Measurements from ENCODE around the gene METAP1D. TPM values are rescaled to one million over a fixed set of nuclear protein-coding genes. Genes with fewer than 3 reads are reported as not detected.

Gene METAP1D
- total RNA-seq, 4 donors from 2014 or later: 2.1 to 5.9 (median 4.3) TPM

DNA sequence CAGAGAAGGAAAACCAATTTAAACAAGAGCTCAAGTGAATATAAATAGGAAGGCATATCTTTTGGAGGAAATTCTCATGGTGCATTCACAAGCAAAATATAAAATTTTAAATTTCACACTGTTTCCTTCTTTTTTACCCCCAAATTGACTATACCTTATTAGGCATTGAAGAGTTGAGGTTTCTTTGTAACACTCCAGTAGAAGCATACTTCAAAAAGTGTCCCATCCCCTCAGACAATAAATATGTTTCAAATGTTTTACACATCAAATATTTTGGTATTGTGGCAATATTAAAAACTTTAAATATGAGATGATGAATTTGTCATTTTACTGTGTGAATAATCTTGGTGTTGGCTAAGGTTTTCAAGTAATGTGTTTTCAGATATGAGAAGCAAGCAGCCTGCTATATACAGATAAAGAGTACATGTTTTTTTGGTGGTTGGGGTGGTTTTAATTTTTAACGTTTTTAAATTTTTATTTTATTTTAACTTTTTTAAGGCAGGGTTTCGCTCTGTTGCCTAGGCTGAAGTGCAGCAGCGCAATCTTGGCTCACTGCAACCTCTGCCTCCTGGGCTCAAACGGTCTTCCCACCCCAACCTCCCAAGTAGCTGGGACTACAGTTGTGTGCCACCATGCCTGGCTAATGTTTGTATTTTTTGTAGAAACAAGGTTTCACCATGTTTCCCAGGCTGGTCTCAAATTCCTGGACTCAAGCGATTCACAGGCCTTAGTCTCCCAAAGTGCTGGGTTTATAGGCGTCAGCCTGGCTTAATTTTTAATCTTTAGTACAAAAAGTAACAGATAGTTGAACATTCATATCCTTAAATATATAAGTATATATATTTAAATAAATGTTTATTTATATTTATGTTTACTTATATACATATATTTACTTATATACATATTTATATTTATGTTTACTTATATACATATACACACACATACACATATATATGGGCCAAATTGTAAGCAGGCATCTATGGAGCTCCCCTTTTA is 49.1 kb downstream of the METAP1D start:
- Histone ChIP-seq H3K27ac (no peak overlapping the region), H3K4me3 (no peak overlapping the region), H3K36me3 (no peaks in the 10 kb centered on the region), H3K4me1 (no peaks in the 10 kb centered on the region), H3K9me3 (no peaks in the 10 kb centered on the region), H3K27me3 (no peaks in the 10 kb centered on the region)
- no peak for DNase-seq (ENCODE audit: low spot score in 2 of 2)
- 94% methylated on average over 6 of the region's 6 CpGs for WGBS
- TF ChIP-seq POLR2AphosphoS5 (IDR thresholded peaks at IDR 0.05) (no peak), CTCF (IDR thresholded peaks at IDR 0.05) (no peak), EP300 (IDR thresholded peaks at IDR 0.05) (no peak), POLR2A (IDR thresholded peaks at IDR 0.05) (no peak)

DNA sequence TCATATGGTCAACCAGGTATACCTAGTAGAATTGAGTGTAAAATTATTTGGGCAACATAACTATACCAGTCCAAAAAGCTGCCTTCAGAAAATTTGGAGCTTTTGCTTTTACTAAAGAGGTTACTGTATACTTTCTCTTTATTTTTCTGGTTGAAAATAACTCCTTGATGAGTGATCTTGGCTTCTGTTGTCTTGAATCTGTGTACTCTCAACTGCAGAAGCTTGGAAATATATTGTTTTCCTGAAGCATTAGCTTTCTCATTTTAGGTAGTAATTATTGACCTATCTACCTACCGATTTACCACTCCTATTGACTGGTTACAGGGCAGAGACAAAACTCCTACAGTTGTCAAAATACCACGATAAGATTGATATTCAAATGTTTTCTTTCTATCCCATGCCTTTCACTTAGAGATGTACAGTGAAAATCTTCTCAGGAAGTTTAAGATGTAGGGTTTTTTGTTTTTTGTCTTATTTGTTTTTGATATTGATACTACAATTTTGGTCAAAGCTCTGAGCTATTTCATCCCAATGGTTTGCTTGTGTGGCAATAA is 49.9 kb downstream of the METAP1D start:
- 95% methylated on average over 2 of the region's 2 CpGs for WGBS
- TF ChIP-seq CTCF (IDR thresholded peaks at IDR 0.05) (no peak), EP300 (IDR thresholded peaks at IDR 0.05) (no peak)
- no peaks in the 10 kb centered on the region for H3K27me3 ChIP-seq

GRCh38 chr2:172050479-172051125 is 50.8 kb downstream of the METAP1D start:
- no peaks in the 10 kb centered on the region for H3K27me3 ChIP-seq
- WGBS: 83% methylated on average over 1 of the region's 1 CpG
- no peaks in the 10 kb centered on the region for H3K9me3 ChIP-seq
- no peaks in the 10 kb centered on the region for H3K36me3 ChIP-seq
- H3K4me1 ChIP-seq: no peaks in the 10 kb centered on the region
- DNase-seq (ENCODE audit: low spot score in 2 of 2): no peak
- no peak overlapping the region for H3K4me3 ChIP-seq
- no peak overlapping the region for H3K27ac ChIP-seq
- no peak for TF ChIP-seq POLR2AphosphoS5 (IDR thresholded peaks at IDR 0.05)
- TF ChIP-seq EP300 (IDR thresholded peaks at IDR 0.05): no peak
- no peak for TF ChIP-seq CTCF (IDR thresholded peaks at IDR 0.05)
- TF ChIP-seq POLR2A (IDR thresholded peaks at IDR 0.05): no peak

More for the DNA sequence above, 49.9 kb downstream of the METAP1D start:
- Histone ChIP-seq H3K36me3 (no peaks in the 10 kb centered on the region), H3K27ac (no peak overlapping the region), H3K4me3 (no peak overlapping the region), H3K9me3 (no peaks in the 10 kb centered on the region), H3K4me1 (no peaks in the 10 kb centered on the region)
- no peak for DNase-seq (ENCODE audit: low spot score in 2 of 2)

DNA sequence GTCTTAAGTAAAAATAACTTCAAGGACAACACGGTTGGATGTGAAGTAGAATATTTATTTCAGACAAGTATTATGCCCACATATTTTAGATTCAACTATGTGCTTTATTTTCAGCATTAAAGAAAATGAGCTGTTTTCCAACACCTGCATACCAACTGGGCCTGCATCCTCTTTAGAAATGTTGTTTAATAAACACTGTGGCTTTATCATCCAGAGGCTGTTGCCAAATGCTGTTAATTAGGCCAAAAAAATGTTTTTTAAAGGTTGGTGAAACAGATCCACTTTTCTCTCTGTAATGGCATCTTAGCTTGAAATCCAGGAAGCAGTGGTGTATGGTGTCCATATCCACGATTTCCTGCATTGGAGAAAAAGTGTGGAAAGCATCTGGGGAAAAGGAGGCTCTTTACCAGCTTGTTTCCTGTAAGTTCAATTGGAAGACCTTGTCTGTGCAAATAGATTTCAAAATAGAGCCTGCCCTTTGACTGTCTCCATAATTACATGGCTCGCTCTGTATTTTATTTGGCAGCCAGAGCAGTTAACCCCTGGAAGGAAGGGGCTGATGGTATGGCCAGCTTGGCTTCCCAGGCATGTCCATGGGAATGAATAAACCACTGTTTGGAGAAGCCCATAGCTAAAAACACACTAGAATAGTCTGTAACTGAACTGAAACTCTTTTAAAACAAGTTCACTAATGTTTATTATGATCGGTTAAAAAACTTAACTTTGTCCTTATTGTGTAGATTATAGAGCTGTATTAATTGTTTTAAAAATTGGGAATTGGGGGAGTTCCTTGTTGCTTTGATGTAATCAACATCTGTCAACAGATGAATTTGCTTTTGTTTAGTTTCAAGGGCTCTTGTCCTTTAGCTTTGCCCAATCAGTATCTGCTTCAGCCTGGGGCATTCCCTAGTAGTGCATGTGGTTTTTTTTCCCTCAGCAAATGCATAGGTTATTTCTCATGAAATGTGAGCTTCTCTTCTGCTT is 52.5 kb downstream of the METAP1D start:
- Histone ChIP-seq H3K27me3 (no peaks in the 10 kb centered on the region), H3K9me3 (no peaks in the 10 kb centered on the region), H3K4me3 (no peak overlapping the region), H3K27ac (no peak overlapping the region), H3K4me1 (no peaks in the 10 kb centered on the region), H3K36me3 (no peaks in the 10 kb centered on the region)
- 52% methylated on average over 4 of the region's 4 CpGs for WGBS
- TF ChIP-seq POLR2AphosphoS5 (IDR thresholded peaks at IDR 0.05) (no peak), EP300 (IDR thresholded peaks at IDR 0.05) (no peak), CTCF (IDR thresholded peaks at IDR 0.05) (no peak), POLR2A (IDR thresholded peaks at IDR 0.05) (no peak)
- no peak for DNase-seq (ENCODE audit: low spot score in 2 of 2)

Data from suprapubic skin (tissue), 4 donors.